Middle frontal gyrus (tissue), 1 donor: ENCODE results near the gene KIF3A.

ENCODE experiments used
- DNase-seq: peaks from one replicate; pipeline ENCODE4 v3.0.0-alpha.2; 2015; ENCODE audit warnings: low spot score; ENCODE audit errors: extremely low spot score

The KIF3A gene

GRCh38 chr5:132736853-132737833 lies at the start of gene KIF3A:
Gene KIF3A, minus strand, starts transcription at chr5:132737546. Its CDS starts 127 bp downstream, at chr5:132737419.
- peak; percentile 96 for DNase-seq

- no peak for DNase-seq
Observed at GRCh38 chr5:132787076-132787475, 49.7 kb upstream of the KIF3A start.

GRCh38 chr5:132785864-132786263 lies 48.5 kb upstream of the KIF3A start:
- DNase-seq, result no peak

GRCh38 chr5:132785365-132785764 lies 48.0 kb upstream of the KIF3A start:
- no peak for DNase-seq

GRCh38 chr5:132782101-132782500 lies 44.8 kb upstream of the KIF3A start:
- DNase-seq, result no peak

GRCh38 chr5:132781029-132781428 lies 43.7 kb upstream of the KIF3A start:
- DNase-seq, result no peak

GRCh38 chr5:132780577-132780976 lies 43.2 kb upstream of the KIF3A start:
- DNase-seq, result no peak

- DNase-seq, result peak; percentile 67
Observed at GRCh38 chr5:132779961-132780360, 42.6 kb upstream of the KIF3A start.

- no peak for DNase-seq
Observed at GRCh38 chr5:132778856-132779255, 41.5 kb upstream of the KIF3A start.

- no peak for DNase-seq
Observed at GRCh38 chr5:132778129-132778528, 40.8 kb upstream of the KIF3A start.

GRCh38 chr5:132777209-132778069 lies 40.1 kb upstream of the KIF3A start, which contains the start of gene SEPTIN8:
Gene SEPTIN8, minus strand, starts transcription at chr5:132777239. Its CDS starts 102 bp downstream, at chr5:132777137.
- no peak for DNase-seq

- no peak for DNase-seq
Observed at GRCh38 chr5:132776938-132777208, 39.5 kb upstream of the KIF3A start.

- no peak for DNase-seq
Observed at GRCh38 chr5:132776131-132776937, 39.0 kb upstream of the KIF3A start.

- no peak for DNase-seq
Observed at GRCh38 chr5:132775476-132775961, 38.2 kb upstream of the KIF3A start.

GRCh38 chr5:132774896-132775295 lies 37.5 kb upstream of the KIF3A start:
- no peak for DNase-seq

- no peak for DNase-seq
Observed at GRCh38 chr5:132774406-132774805, 37.1 kb upstream of the KIF3A start.

- DNase-seq, result no peak
Observed at GRCh38 chr5:132773601-132774355, 36.4 kb upstream of the KIF3A start.

GRCh38 chr5:132773114-132773513 lies 35.8 kb upstream of the KIF3A start:
- DNase-seq, result no peak

GRCh38 chr5:132772291-132773070 lies 35.1 kb upstream of the KIF3A start:
- no peak for DNase-seq
